Measurements from ENCODE around the gene PKIB. TPM values are rescaled to one million over a fixed set of nuclear protein-coding genes. Genes with fewer than 3 reads are reported as not detected.

The PKIB gene
- total RNA-seq, 1 donor from 2014 or later: 202 TPM

DNA sequence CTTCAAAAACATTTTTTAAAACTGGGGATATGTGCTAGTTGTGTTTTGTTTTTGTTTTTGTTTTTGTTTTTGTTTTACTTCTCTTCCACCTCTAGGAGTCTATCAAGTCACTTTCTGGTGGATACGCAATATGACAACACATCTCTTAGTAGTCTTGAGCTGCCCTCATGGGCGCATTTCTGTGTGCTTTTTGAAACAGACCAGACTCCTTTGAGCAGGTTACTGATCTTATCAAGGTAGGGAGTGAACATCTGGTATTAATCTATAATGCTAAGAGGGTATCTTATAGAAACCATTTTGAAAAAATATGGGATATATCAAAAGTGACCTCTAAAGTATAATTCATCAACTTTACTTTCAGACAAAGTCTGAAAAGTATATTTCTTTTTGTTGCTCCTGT lies 56.2 kb downstream of the PKIB start:
- Mint-ChIP-seq H3K4me3 (no peak overlapping the region), H3K27ac (no peak overlapping the region), H3K4me1 (no peaks in the 10 kb centered on the region), H3K9me3 (no peaks in the 10 kb centered on the region), H3K36me3 (no peaks in the 10 kb centered on the region), H3K27me3 (ENCODE audit: insufficient read depth, low read depth) (no peaks in the 10 kb centered on the region)
- TF ChIP-seq CTCF (IDR thresholded peaks at IDR 0.05): no peak
- TF ChIP-seq EZH2 (IDR thresholded peaks at IDR 0.05): no peak
- TF ChIP-seq EZH2phosphoT487 (IDR thresholded peaks at IDR 0.05): no peak
- Histone ChIP-seq H2AFZ (replicated peaks) (no peak overlapping the region), H3K9ac (no peak overlapping the region), H3K79me2 (ENCODE audit: low read depth) (no peaks in the 10 kb centered on the region), H4K20me1 (ENCODE audit: low read depth) (no peaks in the 10 kb centered on the region), H3K4me3 (no peak overlapping the region), H3K27me3 (no peaks in the 10 kb centered on the region), H3K4me2 (no peak overlapping the region), H3K4me1 (no peaks in the 10 kb centered on the region), H3F3A (ENCODE audit: low read depth) (no peaks in the 10 kb centered on the region), H3K27ac (no peak overlapping the region), H3K9me3 (ENCODE audit: low read depth) (no peaks in the 10 kb centered on the region), H3K36me3 (no peaks in the 10 kb centered on the region)
- DNase-seq (ENCODE audit: low spot score): no peak

GRCh38 chr6:122669418-122669817 lies 59.2 kb downstream of the PKIB start:
- Mint-ChIP-seq H3K27me3 (ENCODE audit: insufficient read depth, low read depth) (no peaks in the 10 kb centered on the region), H3K4me3 (no peak overlapping the region), H3K36me3 (no peaks in the 10 kb centered on the region), H3K4me1 (no peaks in the 10 kb centered on the region), H3K9me3 (no peaks in the 10 kb centered on the region), H3K27ac (no peak overlapping the region)
- no peaks in the 10 kb centered on the region for H3K9me3 ChIP-seq (ENCODE audit: low read depth)
- H3K36me3 ChIP-seq: no peaks in the 10 kb centered on the region
- H4K20me1 ChIP-seq (ENCODE audit: low read depth): no peaks in the 10 kb centered on the region
- DNase-seq (ENCODE audit: low spot score): no peak
- H2AFZ ChIP-seq (replicated peaks): no peak overlapping the region
- no peak overlapping the region for H3K27ac ChIP-seq
- H3K9ac ChIP-seq: no peak overlapping the region
- H3K79me2 ChIP-seq (ENCODE audit: low read depth): no peaks in the 10 kb centered on the region
- no peaks in the 10 kb centered on the region for H3K4me1 ChIP-seq
- no peak overlapping the region for H3K4me3 ChIP-seq
- TF ChIP-seq CTCF (IDR thresholded peaks at IDR 0.05) (no peak), EZH2 (IDR thresholded peaks at IDR 0.05) (no peak), EZH2phosphoT487 (IDR thresholded peaks at IDR 0.05) (no peak)
- no peaks in the 10 kb centered on the region for H3K27me3 ChIP-seq
- H3F3A ChIP-seq (ENCODE audit: low read depth): no peaks in the 10 kb centered on the region
- H3K4me2 ChIP-seq: no peak overlapping the region

- H3K4me1 Mint-ChIP-seq: no peaks in the 10 kb centered on the region
- Histone ChIP-seq H3K4me3 (no peak overlapping the region), H3K4me2 (no peak overlapping the region), H3K27ac (no peak overlapping the region), H3K36me3 (no peaks in the 10 kb centered on the region), H3K9ac (no peak overlapping the region), H3F3A (ENCODE audit: low read depth) (no peaks in the 10 kb centered on the region), H2AFZ (replicated peaks) (no peak overlapping the region), H4K20me1 (ENCODE audit: low read depth) (no peaks in the 10 kb centered on the region), H3K79me2 (ENCODE audit: low read depth) (no peaks in the 10 kb centered on the region), H3K4me1 (no peaks in the 10 kb centered on the region), H3K27me3 (no peaks in the 10 kb centered on the region), H3K9me3 (ENCODE audit: low read depth) (no peaks in the 10 kb centered on the region)
- no peaks in the 10 kb centered on the region for H3K27me3 Mint-ChIP-seq (ENCODE audit: insufficient read depth, low read depth)
- H3K36me3 Mint-ChIP-seq: no peaks in the 10 kb centered on the region
- TF ChIP-seq CTCF (IDR thresholded peaks at IDR 0.05) (no peak), EZH2 (IDR thresholded peaks at IDR 0.05) (no peak), EZH2phosphoT487 (IDR thresholded peaks at IDR 0.05) (no peak)
- DNase-seq (ENCODE audit: low spot score): no peak
- H3K9me3 Mint-ChIP-seq: no peaks in the 10 kb centered on the region
- no peak overlapping the region for H3K4me3 Mint-ChIP-seq
- H3K27ac Mint-ChIP-seq: no peak overlapping the region
Measured at GRCh38 chr6:122669868-122670267, 59.7 kb downstream of the PKIB start.

Data from neural progenitor cell (in vitro differentiated cells).